Osteocyte (in vitro differentiated cells): ENCODE results near the gene DDX5. TPM values are rescaled to one million over a fixed set of nuclear protein-coding genes. Genes with fewer than 3 reads are reported as not detected.

ENCODE experiments used
- DNase-seq: peaks from one replicate; pipeline ENCODE4 v3.0.0; 2021; ENCODE audit warnings: mixed read lengths; ENCODE audit not compliant: unreplicated experiment; ENCODE audit errors: extremely low spot score
- H3K27ac Mint-ChIP-seq: one replicate; pipeline ENCODE4 v1.8.0; 2021; ENCODE audit warnings: mild to moderate bottlenecking, mixed read lengths; ENCODE audit not compliant: unreplicated experiment
- H3K27me3 Mint-ChIP-seq: one replicate; pipeline ENCODE4 v1.8.0; 2021; ENCODE audit warnings: mixed read lengths; ENCODE audit not compliant: unreplicated experiment
- H3K36me3 Mint-ChIP-seq: one replicate; pipeline ENCODE4 v1.8.0; 2021; ENCODE audit warnings: mixed read lengths; ENCODE audit not compliant: unreplicated experiment
- H3K4me1 Mint-ChIP-seq: one replicate; pipeline ENCODE4 v1.8.0; 2021; ENCODE audit warnings: mixed read lengths; ENCODE audit not compliant: unreplicated experiment
- H3K4me3 Mint-ChIP-seq: one replicate; pipeline ENCODE4 v1.8.0; 2021; ENCODE audit warnings: mild to moderate bottlenecking, moderate library complexity, mixed read lengths; ENCODE audit not compliant: unreplicated experiment
- H3K9me3 Mint-ChIP-seq: one replicate; pipeline ENCODE4 v1.8.0; 2021; ENCODE audit warnings: mixed read lengths; ENCODE audit not compliant: unreplicated experiment
- total RNA-seq: library from RNA; stranded (reverse); gene quantifications from 2 replicates; pipeline ENCODE4 v1.2.1, GENCODE V29; 2021
- TF ChIP-seq, protein P1 (sequence below): fragments of 200-600 bp; sonication (generic); IDR thresholded peaks from 2 replicates; pipeline ENCODE4 v1.5.0; 2021; ENCODE audit warnings: antibody characterized with exemption, mild to moderate bottlenecking, moderate library complexity

Gene DDX5
- total RNA-seq, 1 donor from 2014 or later: 816 TPM

DNA sequence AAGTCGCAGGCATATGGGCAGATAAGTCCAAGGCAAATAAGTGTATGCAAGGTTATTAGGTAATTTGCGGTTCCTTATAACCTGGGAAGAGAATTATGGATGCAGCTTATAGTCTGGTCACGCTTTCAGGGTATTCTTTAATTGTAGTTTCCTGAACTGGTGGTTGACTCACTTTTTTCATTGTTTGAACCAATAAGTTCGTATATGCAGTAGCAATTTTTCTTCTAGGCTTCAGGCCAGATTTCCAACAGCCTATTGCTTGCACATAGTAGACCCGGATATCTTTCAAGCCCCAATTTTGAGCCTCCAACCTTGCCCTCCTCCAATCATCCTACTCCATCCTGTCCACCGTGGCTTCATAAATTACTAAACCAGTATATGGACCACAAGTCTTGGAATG is 13.5 kb upstream of the DDX5 start:
- no peak for DNase-seq
- H3K4me1 Mint-ChIP-seq: no peaks in the 10 kb centered on the region
- no peak overlapping the region for H3K4me3 Mint-ChIP-seq
- TF ChIP-seq, protein P1, sequence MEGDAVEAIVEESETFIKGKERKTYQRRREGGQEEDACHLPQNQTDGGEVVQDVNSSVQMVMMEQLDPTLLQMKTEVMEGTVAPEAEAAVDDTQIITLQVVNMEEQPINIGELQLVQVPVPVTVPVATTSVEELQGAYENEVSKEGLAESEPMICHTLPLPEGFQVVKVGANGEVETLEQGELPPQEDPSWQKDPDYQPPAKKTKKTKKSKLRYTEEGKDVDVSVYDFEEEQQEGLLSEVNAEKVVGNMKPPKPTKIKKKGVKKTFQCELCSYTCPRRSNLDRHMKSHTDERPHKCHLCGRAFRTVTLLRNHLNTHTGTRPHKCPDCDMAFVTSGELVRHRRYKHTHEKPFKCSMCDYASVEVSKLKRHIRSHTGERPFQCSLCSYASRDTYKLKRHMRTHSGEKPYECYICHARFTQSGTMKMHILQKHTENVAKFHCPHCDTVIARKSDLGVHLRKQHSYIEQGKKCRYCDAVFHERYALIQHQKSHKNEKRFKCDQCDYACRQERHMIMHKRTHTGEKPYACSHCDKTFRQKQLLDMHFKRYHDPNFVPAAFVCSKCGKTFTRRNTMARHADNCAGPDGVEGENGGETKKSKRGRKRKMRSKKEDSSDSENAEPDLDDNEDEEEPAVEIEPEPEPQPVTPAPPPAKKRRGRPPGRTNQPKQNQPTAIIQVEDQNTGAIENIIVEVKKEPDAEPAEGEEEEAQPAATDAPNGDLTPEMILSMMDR: no peak
- H3K36me3 Mint-ChIP-seq: peaks cover 46% of the 10 kb centered on the region
- H3K27me3 Mint-ChIP-seq: no peaks in the 10 kb centered on the region
- H3K27ac Mint-ChIP-seq: no peak overlapping the region
- no peaks in the 10 kb centered on the region for H3K9me3 Mint-ChIP-seq

DNA sequence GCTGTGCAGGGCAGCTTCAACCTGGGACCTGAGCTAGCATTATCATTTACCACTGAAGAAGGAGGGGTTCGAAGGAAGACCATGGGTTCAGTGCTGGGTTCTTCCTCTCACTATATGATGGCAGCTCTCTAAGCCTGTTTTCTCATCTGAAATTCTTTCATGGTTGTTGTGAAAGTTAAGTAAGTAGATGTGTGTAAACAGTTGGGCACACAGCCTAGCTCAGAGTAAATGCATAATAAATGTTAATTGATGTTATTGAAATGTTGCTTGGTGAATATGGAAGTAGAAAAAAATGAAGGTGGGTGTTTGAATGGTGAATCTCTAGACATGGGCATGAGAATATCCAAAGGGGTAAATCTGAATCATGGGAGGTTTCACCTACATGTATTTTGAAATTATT is 9.7 kb upstream of the DDX5 start:
- Mint-ChIP-seq H3K4me3 (no peak overlapping the region), H3K4me1 (no peaks in the 10 kb centered on the region), H3K27ac (no peak overlapping the region), H3K27me3 (no peaks in the 10 kb centered on the region), H3K9me3 (no peaks in the 10 kb centered on the region), H3K36me3 (peaks cover 57% of the 10 kb centered on the region)
- DNase-seq: no peak
- TF ChIP-seq, protein P1: no peak

DNA sequence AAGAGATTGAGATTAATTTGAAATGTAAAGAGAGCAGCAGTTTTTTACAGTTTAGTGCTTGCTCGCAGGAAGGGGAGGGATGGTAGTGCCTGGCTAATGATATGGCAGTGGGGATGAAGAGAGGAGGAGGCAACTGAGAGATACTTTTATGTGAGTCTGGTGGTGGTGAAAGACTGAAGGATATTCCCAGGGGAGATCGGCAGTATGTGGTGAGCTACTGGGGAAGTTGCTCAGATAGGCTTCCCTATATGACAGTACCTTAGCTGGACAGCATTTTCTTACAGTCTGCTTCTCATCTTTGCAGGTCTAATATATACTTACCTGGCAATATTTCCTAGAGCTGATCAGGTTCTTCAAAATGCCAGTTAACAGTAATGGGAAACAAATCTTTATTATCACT is 9.3 kb upstream of the DDX5 start:
- peaks cover 61% of the 10 kb centered on the region for H3K36me3 Mint-ChIP-seq
- H3K27ac Mint-ChIP-seq: no peak overlapping the region

DNA sequence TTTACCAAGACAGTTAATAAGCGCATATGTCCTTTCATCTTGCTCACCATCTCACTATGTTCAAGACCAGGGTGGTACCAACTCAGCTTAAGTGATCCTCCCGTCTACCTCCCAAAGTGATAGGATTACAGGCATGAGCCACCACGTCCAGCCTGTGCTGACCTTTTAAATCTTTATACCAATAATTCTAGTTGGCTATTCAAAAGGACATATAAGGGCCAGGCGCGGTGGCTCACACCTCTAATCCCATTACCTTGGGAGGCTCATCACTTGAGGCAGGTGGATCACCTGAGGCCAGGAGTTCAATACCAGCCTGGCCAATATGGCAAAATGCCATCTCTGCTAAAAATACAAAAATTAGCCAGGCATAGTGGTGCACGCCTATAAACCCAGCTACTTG is 3.1 kb upstream of the DDX5 start:
- Mint-ChIP-seq H3K36me3 (peaks cover 44% of the 10 kb centered on the region), H3K9me3 (no peaks in the 10 kb centered on the region), H3K27me3 (no peaks in the 10 kb centered on the region), H3K4me1 (peaks cover 15% of the 10 kb centered on the region), H3K4me3 (no peak overlapping the region), H3K27ac (no peak overlapping the region)
- TF ChIP-seq, protein P1: no peak
- no peak for DNase-seq

More for the DNA sequence above, 9.3 kb upstream of the DDX5 start:
- Mint-ChIP-seq H3K27me3 (no peaks in the 10 kb centered on the region), H3K9me3 (no peaks in the 10 kb centered on the region), H3K4me1 (no peaks in the 10 kb centered on the region), H3K4me3 (no peak overlapping the region)
- TF ChIP-seq, protein P1: no peak
- DNase-seq: no peak

DNA sequence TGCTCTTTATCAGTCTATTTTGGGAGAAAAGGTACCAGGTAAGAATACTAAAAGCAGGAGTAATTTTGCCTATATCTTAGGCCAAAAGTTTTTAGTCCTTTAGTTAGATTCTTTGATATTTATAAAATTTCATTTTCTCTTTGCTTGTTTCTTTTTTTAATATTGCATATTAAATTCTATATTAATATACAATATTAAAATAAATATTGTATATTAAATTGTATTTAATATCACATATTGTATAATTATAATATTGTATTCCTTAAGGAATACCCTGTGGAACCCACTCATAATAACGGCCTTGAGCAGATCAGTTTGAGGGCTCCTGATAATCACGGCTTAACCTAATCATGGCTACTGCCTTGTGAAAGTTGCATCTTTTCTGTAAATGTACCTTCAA is 2.6 kb upstream of the DDX5 start:
- H3K4me1 Mint-ChIP-seq: peaks cover 20% of the 10 kb centered on the region
- H3K27ac Mint-ChIP-seq: no peak overlapping the region
- no peaks in the 10 kb centered on the region for H3K9me3 Mint-ChIP-seq
- no peak for DNase-seq
- H3K36me3 Mint-ChIP-seq: peaks cover 45% of the 10 kb centered on the region
- H3K4me3 Mint-ChIP-seq: peak overlapping the region; percentile 100
- TF ChIP-seq, protein P1: no peak
- no peaks in the 10 kb centered on the region for H3K27me3 Mint-ChIP-seq
